Forelimb muscle (tissue), 1 donor: ENCODE data around the gene SLC44A1. TPM values are rescaled to one million over a fixed set of nuclear protein-coding genes. Genes with fewer than 3 reads are reported as not detected.
A peak's percentile ranks its signal among the peaks of the same experiment; 100 is the strongest.
"Not testable (repeated sequence)": the region's sequence is repeated elsewhere in the genome, so short reads cannot be mapped to it uniquely, and the experiment has no call there.

Experiments
- DNase-seq: peaks from one replicate; pipeline ENCODE4 v3.0.0-alpha.2; 2013; ENCODE audit warnings: low read depth
- polyA plus RNA-seq: library from polyadenylated mRNA; unstranded; fragments of 120-200 nt; gene quantifications from one replicate; pipeline ENCODE4 v1.2.1, GENCODE V29; 2013; ENCODE audit not compliant: insufficient read length

The SLC44A1 gene
- polyA plus RNA-seq, 1 donor: 14.6 TPM

- DNase-seq: no peak
Measured at GRCh38 chr9:105242062-105242461, 2.4 kb upstream of the SLC44A1 start.

DNA sequence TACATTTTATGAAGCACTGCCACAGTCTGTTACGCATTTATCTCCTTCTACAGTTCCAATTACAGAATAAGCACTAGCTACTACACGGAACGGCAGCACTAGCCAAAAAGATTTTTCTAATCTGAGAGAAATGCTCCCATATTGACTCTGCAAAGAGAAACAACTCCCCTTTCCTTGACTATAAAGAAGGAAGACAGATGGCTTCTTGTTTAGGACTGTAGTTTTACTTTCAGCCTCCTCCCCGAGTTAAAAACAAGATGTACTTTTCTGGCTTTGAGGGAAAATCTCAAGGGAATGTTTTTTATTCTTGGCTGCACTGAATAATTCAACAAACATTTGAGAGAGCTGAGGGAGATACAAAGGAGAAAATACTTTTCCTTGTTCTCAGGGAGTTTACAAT, 1.9 kb upstream of the SLC44A1 start:
- DNase-seq: peak; percentile 43

DNA sequence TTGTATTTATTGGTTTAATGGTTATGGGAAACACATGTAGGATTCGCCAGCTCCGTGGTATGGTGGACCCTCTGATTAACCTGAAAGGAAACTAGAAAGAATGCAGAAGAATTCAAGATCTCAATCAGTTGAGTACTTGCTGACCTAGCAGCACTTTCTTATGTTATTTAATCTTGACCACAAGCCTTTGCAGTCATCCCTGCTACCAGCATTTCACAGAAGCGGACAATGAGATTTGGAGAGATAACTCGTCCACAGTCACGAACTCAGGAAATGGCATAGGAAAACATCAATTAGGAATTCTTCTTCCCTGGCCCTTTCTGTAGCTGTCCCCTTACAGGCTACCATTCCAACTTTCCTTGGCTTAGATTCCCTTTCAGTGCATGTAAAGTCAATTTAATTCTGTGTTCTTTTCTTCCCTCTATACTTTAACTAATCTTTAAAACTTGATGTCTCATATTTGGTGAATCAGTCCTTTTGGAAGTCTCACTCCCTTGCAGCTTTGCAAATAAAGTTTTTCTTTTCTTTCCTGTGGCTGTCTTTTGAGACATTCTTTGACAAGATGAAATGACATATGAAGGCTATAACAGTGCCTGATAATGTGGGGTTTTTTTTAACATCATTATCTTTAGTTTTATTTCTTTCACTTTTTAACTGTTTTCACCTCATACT, 1.3 kb upstream of the SLC44A1 start:
- no peak for DNase-seq

DNA sequence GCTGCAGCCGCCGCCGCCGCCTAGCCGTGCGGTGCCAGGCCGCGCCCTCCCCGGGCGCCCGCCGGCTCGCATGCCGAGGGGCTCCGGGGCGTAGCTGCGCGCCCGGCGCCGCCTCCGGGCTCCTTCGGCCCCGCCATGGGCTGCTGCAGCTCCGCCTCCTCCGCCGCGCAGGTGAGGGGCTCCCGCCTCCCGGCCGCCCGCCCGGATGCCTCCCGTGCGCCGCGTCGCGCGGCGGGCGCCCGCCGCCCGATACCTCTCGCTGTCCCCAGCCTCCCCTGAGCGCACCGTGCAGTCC, 230 bp downstream of the SLC44A1 start:
- no peak for DNase-seq

DNA sequence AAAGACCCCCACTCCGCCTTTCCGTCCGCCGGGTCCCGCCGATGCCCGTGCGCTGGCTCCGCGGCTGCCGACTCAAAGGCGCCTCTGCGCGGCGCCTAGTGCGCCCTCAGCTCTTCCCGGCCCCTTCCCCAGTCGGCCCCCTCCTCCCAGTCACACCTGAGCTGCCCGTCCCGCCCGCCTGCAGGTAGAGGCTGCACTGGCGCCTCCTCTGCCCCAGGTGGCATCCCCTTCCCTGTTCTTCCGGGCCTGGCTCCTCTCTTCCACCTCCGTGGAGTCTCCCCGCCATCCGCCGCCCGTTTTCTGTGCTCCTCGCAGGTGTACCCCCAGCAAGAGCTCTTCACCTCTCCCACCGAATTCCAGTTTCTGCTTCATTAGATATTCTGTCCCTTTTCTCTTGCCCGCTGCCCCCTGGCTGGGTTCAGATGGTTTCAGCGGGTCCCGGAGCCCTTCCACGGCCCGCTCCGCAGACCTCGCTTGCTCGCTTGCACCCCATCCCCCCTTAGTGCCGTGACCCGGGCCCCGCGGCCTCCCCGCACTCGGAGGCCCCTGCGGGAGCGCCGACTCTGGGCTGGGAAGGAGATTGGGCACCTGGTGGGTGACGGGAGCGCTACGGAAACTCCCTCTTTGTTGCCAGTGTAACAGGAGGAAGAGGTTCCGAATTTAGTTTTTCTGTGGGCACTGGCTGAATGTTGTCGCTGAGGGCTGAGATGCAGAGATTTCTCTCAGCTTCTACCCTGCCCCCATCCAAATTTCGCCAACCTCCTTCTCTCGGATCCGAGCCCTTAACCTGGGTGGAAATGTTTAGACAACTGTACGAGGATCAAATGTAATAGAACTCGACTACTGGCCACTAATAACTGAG, 809 bp downstream of the SLC44A1 start:
- DNase-seq: no peak

GRCh38 chr9:105245891-105246161, 1.4 kb downstream of the SLC44A1 start:
- no peak for DNase-seq

DNA sequence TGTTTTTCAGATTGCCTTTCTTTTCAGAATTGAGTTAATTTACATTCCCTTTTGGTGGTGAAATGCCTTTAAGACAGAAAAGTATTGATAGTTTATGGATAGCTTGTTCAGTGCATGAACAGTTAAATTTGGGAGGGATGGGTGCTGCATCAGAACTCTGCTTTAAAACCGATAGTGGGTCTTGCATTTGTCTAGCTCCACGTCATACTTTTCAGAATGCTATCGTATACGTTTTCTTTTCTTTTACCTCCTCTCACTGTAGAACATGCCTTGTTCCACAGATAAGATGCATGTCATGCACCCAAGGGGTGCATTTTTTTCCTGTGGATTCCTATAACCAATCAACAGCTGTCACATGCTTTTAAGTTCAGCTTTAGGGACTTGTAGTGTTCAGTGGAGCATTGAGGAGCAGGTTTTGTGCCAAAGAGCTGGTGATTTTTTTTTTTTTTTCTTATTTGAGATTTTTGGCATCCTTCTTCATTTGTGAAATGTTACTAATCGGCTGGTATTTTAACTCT, 2.3 kb downstream of the SLC44A1 start:
- no peak for DNase-seq

GRCh38 chr9:105248691-105249090, 4.2 kb downstream of the SLC44A1 start:
- DNase-seq: no peak

GRCh38 chr9:105251133-105251532, 6.7 kb downstream of the SLC44A1 start:
- DNase-seq: no peak

- no peak for DNase-seq
Measured at GRCh38 chr9:105251733-105252404, 7.4 kb downstream of the SLC44A1 start.

GRCh38 chr9:105252405-105252756, 7.9 kb downstream of the SLC44A1 start:
- DNase-seq: no peak

- no peak for DNase-seq
Measured at GRCh38 chr9:105254226-105254625, 9.8 kb downstream of the SLC44A1 start.

- DNase-seq: no peak
Measured at GRCh38 chr9:105255421-105255820, 11.0 kb downstream of the SLC44A1 start.

- not testable (repeated sequence) for DNase-seq
Measured at GRCh38 chr9:105256569-105256968, 12.1 kb downstream of the SLC44A1 start.

- DNase-seq: no peak
Measured at GRCh38 chr9:105257809-105258208, 13.4 kb downstream of the SLC44A1 start.

GRCh38 chr9:105258225-105258737, 13.8 kb downstream of the SLC44A1 start:
- no peak for DNase-seq

GRCh38 chr9:105259274-105259673, 14.8 kb downstream of the SLC44A1 start:
- DNase-seq: no peak

GRCh38 chr9:105259731-105260612, 15.5 kb downstream of the SLC44A1 start:
- DNase-seq: no peak

DNA sequence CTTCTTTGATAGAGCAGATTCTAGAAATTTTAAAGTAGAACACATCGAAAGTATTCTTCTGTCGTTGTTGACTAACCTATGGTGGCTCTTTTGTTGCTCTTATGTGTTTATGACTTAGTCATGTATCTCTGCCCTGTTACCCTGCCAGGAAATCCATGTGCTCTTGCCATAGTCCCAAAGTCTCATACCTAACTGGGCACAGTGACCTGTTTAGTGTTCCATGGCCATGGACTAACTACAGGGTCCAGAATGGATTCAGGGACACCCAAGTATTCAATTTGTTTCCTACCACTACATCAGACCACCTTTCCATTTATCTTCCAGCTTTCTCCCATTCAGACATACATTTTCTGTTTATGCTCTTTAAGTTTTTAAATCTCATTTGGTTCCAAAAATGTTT, 18.0 kb downstream of the SLC44A1 start:
- no peak for DNase-seq

DNA sequence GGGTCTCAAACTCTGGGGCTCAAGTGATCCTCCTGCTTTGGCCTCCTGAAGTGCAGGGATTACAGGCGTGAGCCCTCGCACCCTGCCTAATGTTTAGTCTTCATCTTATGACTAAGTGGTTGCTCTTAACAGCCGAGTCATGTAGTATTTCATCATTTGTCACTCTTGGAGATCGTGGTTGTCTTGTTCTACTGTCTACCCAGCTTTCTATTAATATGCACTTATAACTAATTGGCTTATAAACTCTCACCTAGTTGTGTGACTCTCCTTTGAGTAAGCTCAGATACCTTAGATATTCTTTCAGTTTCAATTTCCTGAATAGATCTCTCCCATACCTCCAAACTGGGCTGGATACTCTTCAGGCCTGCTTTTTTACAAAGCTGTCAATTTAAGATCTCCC, 19.9 kb downstream of the SLC44A1 start:
- no peak for DNase-seq

DNA sequence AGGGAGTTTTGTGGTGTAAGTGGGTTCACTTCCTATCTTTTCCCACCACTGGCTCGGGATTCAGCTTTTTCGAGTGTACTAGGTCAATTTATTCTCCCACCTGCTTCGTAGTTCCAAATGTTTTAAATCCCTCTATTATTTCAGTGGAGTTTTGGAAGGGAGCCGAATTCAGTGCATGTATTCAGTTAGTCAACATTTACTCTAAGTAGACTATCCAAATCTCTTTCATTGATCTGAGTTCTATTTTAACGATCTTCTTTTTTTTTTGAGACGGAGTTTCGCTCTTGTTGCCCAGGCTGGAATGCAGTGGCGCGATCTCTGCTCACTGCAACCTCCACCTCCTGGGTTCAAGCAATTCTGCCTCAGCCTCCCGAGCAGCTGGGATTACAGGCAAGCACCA, 23.8 kb downstream of the SLC44A1 start:
- not testable (repeated sequence) for DNase-seq

DNA sequence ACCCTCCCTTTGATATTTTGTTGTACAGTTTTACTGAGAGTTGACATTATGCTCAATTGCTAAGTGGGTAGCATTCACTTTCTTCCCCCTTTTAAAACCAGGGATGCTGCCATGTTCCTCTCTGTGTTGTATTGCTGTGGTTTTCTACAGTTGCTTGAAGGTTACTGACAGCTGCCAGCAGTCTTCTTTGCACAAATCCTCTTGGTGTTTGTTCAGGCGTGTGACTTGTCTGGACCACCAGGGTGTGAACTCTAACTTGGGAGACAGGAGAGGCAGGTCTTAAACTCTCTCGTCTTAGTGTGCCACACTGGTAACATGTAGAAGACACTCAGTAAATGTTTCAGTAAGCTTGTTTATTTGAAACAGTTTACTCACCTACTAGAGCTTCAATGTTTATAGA, 25.1 kb downstream of the SLC44A1 start:
- no peak for DNase-seq
